Stomach smooth muscle (tissue), 2 donors: ENCODE measurements around the gene CAPZA1.

Source experiments
- H3K27ac ChIP-seq: one replicate; pipeline ENCODE4 v1.7.0; 2013; ENCODE audit warnings: mild to moderate bottlenecking, low read length, inconsistent platforms
- H3K27me3 ChIP-seq, 2 donors: one replicate each; pipeline ENCODE4 v1.7.0; 2013; ENCODE audit warnings: low read length in 2 of 2; ENCODE audit not compliant: insufficient read depth in 2 of 2, control insufficient read depth in 1 of 2
- H3K36me3 ChIP-seq, 2 donors: one replicate each; pipeline ENCODE4 v1.7.0; 2013; ENCODE audit warnings: low read length in 2 of 2; ENCODE audit not compliant: control insufficient read depth in 2 of 2, insufficient read depth in 2 of 2
- H3K4me1 ChIP-seq: one replicate; pipeline ENCODE4 v1.7.0; 2013; ENCODE audit warnings: low read length; ENCODE audit not compliant: control insufficient read depth, insufficient read depth
- H3K4me3 ChIP-seq, 2 donors: one replicate each; pipeline ENCODE4 v1.7.0; 2013; ENCODE audit warnings: low read length in 2 of 2
- H3K9ac ChIP-seq, 2 donors: one replicate each; pipeline ENCODE4 v1.7.0; 2013; ENCODE audit warnings: low read length in 2 of 2, mild to moderate bottlenecking in 1 of 2
- H3K9me3 ChIP-seq, 2 donors: one replicate each; pipeline ENCODE4 v1.7.0; 2013; ENCODE audit warnings: low read length in 2 of 2; ENCODE audit not compliant: control insufficient read depth in 2 of 2
- donor health status: healthy.
- donor health status: Pancreatic carcinoma.

Gene CAPZA1

GRCh38 chr1:112717263-112717873 is 97.7 kb downstream of the CAPZA1 start:
- Histone ChIP-seq H3K36me3 (no peaks in the 10 kb centered on the region), H3K9ac (no peak overlapping the region), H3K4me1 (peaks cover 28% of the 10 kb centered on the region), H3K4me3 (no peak overlapping the region), H3K27ac (no peak overlapping the region), H3K9me3 (no peaks in the 10 kb centered on the region), H3K27me3 (peaks cover 4 to 6% of the 10 kb centered on the region in 2 donors)

GRCh38 chr1:112718691-112719418 is 99.2 kb downstream of the CAPZA1 start:
- no peaks in the 10 kb centered on the region for H3K9me3 ChIP-seq
- peak overlapping the region in 1 of 2 donors; percentile 55 for H3K4me3 ChIP-seq
- H3K9ac ChIP-seq, result no peak overlapping the region
- peaks cover 7% of the 10 kb centered on the region in 2 donors for H3K27me3 ChIP-seq
- H3K36me3 ChIP-seq, result no peaks in the 10 kb centered on the region
- H3K4me1 ChIP-seq, result peaks cover 30% of the 10 kb centered on the region
- H3K27ac ChIP-seq, result no peak overlapping the region

- H3K9ac ChIP-seq, result no peak overlapping the region
- peaks cover 7 to 8% of the 10 kb centered on the region in 2 donors for H3K27me3 ChIP-seq
- no peaks in the 10 kb centered on the region for H3K36me3 ChIP-seq
- peaks cover 22% of the 10 kb centered on the region for H3K4me1 ChIP-seq
- H3K4me3 ChIP-seq, result no peak overlapping the region
- no peak overlapping the region for H3K27ac ChIP-seq
- H3K9me3 ChIP-seq, result no peaks in the 10 kb centered on the region
Measured at GRCh38 chr1:112719706-112720105, 100.1 kb downstream of the CAPZA1 start.

- Histone ChIP-seq H3K9ac (no peak overlapping the region), H3K9me3 (no peaks in the 10 kb centered on the region), H3K27ac (no peak overlapping the region), H3K27me3 (peaks cover 7 to 8% of the 10 kb centered on the region in 2 donors), H3K36me3 (no peaks in the 10 kb centered on the region), H3K4me3 (no peak overlapping the region), H3K4me1 (peaks cover 13% of the 10 kb centered on the region)
Measured at GRCh38 chr1:112720800-112721199, 101.2 kb downstream of the CAPZA1 start.
